ENCODE measurements around the gene NRXN3.

NRXN3 gene

DNA sequence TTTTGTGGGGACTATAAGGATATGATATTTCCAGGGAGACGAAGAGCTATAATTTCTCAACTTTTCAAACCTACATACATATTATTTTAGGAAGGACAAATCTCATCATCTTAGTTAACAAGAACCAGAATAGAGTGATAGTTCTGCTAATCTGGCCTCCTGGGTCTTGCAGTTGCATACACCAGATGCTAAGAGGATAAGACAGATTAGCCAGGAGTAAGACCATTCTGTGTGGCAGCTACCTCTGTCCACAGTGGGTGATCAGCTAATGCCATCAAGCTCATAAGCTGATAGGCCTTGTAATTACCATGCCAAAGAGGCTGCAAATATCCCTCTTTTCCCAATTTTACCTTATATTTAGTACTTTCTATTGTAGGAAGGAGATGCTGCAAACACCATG is 776.8 kb downstream of the NRXN3 start:
- DNase-seq (ENCODE audit: low read depth) = no peak

DNA sequence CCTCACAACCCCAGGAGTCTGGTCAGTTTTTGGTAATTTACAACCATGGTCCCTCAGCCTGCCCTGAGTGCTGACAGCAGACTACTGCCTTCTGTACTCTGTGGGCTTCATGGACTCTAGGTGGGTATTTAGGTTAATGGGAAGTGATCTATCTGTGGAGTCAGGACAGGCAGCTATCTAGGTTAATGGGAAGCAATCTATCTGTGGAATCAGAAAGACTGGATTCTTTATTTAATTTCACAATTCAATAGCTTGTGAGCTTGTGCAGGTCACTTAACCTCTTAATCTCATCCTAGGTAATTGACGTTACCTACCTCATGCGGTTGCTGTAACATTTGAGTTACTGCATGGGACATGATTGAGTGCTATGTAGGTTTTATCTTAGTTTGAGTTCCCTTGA is 777.5 kb downstream of the NRXN3 start:
- DNase-seq (ENCODE audit: low read depth) = no peak

DNA sequence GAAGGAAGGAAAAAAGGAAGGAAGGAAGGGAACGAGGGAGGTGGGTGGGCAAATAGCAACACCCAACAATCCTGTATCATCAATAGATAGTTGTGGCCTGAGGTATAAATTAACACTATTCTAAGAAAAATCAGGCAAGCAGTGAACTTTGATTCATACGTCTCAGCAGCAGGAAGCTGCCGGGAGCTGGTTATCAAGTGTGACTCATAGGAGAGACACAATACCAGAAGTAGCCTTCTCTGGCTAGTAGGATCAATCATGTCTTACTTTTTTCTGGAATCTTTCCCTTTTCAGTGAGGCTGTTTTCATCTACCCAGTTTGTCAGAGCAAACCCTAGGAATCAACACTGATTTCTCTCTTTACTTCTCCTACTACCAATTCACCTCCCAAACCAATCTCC is 780.5 kb downstream of the NRXN3 start:
- DNase-seq (ENCODE audit: low read depth) = no peak

DNA sequence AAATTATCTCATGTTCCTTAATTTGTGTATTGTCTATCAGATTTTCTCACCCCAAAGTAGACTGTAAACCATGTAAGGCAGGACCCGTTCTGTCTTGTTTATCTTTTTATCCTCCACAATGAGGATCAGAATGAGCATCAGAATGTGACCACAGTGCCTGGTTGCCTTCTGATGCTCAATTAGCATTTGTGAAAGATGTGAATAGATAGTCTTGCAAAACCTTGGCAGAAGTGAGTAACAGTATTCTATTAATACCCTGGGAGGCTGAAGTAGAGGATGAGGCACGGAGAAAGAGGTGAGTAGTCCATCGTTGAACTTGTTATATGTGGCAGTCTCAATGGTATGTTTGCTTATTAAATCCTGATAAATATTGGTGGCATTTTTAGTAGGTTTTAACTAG is 781.4 kb downstream of the NRXN3 start:
- DNase-seq (ENCODE audit: low read depth) = no peak

DNA sequence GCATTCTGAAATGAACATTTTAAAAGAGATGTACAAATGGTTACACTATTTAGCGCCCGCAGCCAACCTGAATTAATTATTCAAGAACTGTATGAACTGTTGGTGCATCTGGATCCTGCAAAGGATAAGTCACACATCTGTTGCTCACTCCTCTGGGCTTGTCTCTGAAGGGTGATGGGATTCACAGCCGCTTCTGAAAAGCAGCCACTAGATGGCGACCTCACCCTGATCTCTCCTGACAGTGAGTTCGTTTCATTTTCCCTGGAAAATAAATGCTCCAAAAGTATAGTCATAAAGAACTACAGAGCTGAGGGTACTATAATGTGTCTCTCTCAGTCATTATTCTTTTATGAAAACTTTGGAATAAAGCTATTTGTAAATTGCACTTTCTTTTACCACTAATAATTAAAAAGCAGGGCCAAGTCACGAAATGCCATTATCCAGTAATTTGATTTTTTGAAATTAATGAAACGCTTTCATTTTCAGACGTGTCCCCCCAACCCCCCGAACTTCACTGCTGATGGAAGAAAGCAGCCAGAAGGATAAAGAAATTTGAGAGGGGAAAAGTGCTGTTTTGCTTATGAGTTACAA is 789.6 kb downstream of the NRXN3 start:
- DNase-seq (ENCODE audit: low read depth) = peak; percentile 55

DNA sequence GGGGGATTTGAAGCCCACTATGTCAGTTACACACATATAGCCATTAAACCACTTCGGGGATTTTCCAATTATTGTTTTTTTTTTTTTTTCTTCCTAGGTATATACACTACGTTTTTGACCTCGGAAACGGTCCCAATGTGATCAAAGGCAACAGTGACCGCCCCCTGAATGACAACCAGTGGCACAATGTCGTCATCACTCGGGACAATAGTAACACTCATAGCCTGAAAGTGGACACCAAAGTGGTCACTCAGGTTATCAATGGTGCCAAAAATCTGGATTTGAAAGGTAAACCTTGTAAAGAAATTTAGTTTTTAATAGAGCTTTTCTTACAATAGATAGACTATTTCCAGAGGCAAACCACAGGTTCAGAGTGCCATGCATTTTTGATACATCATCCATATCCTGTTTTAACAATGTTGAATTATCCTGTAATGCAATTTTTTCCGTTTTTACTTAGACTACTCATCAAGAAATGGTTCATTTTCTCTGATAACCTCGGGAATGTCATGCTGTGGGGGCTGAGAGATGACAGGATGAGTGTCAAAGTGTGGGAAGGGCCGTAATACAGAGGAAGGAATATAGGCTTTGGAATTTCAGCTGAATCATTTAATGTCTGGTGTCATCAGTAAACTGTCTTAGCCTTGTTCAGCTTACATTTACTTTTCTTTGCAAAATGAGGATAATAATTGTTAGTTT is 797.1 kb downstream of the NRXN3 start:
- DNase-seq (ENCODE audit: low read depth) = peak; percentile 77

DNA sequence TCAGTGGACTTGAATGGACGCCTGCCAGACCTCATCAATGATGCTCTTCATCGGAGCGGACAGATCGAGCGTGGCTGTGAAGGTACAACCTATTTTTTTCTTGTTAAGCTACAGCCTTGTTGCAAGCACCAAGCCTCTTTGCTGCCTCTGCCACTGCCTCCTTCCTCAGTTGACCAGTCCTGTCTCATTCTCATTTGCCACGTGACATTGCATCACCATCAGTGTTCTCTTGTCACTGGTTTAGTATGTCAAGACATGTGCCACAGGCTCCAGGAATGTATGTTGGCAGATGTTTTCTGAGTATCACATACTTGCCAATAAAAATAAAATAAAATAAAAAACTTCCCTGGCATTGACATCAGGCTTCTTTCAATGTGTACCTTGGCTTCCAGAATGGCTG is 798.1 kb downstream of the NRXN3 start:
- no peak for DNase-seq (ENCODE audit: low read depth)

DNA sequence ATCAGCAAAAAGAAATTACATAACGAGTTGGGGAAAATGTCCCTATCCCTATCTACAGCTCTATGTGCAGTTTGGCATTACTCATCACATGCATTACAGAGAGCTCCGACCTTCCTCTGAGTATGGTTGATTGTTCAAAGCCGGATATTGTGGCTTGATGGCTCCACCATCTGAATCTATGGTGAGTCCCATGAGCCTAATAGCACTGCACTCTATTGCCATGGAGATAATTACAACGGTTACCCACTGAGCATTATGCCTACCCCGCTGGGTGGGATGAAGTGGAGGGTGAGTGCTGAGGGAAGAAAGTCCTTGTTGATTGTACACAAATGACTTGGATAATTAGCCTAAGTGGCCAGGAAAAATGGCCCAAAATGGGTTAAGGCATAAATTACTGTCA is 800.5 kb downstream of the NRXN3 start:
- no peak for DNase-seq (ENCODE audit: low read depth)

DNA sequence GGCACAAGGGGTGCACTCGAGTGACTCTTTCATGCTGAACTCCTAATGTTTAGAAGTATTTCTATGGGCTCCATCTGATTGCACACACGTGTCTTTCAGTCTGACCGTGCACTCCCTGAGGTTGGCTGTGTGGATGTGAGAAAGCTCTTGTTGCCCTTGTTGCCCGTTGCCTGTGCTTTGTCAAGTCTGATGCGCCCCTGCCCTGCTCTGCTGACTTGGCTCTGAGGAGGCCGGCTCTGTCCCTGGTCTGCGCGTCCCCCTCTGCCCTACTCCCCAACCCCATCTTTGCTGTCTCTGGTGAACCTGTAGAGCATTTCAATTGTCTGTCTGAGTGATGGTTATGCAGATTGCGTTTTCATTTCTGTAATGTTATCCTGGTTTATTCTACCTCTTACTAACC is 802.3 kb downstream of the NRXN3 start:
- DNase-seq (ENCODE audit: low read depth) = no peak

DNA sequence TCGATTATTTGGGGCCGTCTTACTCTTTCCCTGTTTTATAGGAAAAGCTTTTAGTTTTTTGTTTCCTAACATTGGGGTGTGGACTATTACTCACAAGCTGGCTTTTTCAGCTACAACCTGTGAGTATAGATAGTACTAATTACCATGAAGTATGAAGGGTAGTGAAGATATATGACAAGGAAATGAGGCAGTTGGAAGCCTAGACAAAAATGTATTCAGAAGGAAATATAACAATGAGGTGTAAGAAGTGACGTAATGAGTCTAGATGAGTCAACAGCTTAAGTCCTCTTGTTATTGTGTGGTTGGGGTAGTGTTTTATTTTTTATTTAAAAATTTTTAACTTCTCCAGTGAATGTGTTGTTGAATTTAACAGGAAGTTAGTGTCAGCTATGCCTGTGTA is 804.5 kb downstream of the NRXN3 start:
- no peak for DNase-seq (ENCODE audit: low read depth)

DNA sequence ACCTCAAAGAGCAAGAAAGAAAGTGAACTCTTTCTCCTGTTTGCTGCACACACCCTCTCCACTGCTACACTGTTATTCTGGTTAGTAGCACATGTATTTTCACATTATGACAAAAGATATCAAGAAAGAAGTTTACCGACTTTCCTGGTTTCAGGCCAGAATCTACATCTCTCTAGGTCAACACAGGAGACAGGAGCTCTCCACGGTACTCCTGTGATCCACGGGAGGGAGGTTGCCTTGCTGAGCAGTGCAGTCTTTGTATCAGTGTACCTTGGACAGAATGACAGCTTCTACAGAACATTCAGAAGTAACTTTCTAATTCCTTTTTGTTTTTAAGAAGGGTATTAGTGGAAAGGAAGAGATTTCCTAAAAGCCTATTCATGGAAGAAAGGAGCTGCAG is 805.6 kb downstream of the NRXN3 start:
- DNase-seq (ENCODE audit: low read depth) = no peak

DNA sequence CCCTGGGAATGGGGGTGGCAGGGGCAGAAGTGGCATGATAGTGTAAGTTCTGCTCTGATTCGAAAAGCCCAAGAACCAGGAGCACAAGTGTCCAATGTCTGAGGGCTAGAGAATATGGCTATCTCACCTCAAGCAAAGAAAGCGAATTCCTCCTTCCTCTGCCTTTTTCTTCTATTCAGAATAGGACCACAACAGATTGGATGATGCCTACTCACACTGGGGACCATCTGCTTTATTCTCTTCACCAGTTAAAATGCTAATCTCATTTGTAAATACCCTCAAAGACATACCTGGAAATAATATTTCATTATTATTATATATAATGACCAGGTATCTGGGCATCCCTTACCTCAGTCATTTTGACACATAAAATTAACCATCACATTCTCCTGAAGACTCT is 808.7 kb downstream of the NRXN3 start:
- no peak for DNase-seq (ENCODE audit: low read depth)

DNA sequence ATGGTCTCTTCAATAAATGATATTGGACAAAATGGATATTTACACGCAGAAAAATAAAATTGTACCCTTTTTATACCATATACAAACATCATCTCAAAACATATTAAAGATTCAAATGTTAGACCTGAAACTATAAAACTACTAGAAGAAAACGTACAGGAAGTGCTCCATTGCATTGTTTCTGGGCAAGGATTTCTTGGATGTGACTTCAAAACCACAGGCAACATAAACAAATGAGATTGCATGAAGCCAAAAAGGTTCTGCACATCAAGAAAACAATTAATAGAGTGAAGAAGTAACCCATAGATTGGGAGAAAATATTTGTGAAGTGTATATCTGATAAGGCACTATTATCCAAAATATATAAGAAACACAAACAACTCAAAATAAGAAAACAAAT is 812.4 kb downstream of the NRXN3 start:
- no peak for DNase-seq (ENCODE audit: low read depth)

DNA sequence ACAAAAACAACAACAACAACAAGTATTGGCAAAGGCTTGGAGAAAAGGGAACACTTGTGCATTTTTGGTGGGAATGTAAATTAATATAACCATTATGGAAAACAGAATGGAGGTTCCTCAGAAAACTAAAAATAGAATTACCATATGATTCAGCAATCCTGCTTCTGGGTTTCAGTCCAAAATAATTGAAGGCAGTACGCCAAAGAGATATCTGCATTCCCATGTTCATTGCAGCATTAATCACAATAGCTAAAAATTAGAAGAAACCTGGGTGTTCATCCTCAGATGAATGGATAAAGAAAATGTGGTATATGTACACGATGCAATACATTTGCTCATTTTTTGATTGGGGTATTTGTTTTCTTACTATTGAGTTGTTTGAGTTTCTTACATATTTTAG is 813.0 kb downstream of the NRXN3 start:
- no peak for DNase-seq (ENCODE audit: low read depth)

DNA sequence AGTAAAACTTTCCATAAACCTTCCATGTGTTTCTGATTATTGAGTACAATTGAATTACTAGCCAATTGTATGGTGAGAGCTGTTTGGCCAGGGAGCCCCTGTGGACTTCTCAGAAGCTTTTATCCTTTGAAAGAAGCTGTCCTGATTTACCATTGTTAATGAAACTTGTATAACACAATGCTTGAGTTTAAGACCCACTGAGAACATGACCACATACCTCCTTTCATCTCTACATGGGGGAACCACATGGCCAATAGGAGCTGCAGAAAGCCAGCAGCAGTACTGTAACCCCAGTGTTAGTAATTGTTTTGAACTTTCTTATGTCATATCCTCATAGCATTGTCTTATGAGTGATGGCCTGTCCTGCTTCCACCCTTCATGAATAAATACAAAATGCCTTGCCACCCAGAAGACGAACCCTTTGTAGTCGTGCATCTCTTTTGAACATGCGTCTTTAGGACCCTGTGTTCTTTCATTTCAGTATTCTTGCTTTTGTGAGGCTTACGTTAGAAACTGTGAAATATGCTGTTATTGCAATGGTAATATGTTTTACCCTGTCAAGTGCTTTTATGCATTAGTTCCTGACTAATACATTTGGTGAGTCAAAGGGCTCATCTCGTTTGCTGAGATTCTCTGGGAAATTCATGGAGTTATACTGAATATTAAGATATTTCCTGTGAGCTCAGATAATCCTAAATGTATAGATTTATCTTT is 815.7 kb downstream of the NRXN3 start:
- DNase-seq (ENCODE audit: low read depth) = no peak

DNA sequence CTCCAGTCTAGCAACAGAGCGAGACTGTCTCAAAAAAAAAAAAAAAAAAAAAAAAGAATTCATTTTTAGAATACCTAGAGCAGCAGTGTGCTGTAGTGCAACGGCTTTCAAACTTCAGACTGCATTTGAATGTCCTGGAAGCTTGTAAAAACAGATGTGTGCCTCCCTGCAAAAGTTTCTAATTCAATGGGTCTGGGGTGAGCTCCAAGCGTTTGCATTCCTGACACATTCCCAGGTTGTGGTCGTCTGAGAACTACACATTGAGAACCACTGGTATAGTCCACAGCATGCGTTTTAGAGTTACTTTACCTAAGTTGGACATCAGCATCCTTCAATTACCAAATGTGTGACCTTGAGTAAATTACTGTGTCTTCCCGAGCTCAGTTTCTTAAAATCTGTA is 816.8 kb downstream of the NRXN3 start:
- DNase-seq (ENCODE audit: low read depth) = no peak

DNA sequence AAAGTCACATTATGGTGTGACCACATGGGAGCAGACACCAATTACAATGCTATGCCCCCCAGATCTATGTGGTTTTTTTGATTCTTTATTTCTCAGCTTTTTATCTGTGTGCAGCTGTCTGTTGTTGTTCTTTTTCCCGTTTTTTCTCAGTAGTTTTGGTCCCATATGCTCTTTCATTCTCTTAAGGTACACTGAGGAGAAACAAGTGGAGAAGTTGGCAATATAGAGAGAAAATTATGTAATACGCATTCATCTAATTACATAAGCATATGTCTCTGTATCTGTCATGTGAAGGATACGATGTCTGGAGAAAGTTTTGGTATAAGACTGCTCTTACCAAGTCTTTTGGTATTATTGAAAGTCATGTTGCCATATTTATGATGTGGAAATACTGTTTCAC is 819.0 kb downstream of the NRXN3 start:
- no peak for DNase-seq (ENCODE audit: low read depth)

DNA sequence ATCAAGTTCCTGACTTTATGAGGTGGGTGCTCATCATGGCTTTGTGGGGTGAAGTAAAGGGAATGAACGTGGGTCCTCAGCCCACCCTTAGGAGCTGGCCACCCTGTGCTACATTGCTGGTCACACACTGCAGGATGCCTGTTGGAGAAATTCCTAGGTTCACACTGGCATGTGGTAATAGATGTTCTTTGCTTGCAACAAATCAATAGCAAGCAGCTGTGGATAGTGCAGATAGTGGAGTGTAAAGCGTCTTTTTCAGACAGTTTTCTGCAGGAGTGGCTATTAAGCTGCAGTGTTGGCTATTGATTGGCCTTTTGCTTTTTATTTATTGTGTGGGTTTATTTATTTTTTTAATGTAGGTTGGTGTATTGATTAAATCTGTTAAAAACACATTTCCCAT is 822.7 kb downstream of the NRXN3 start:
- no peak for DNase-seq (ENCODE audit: low read depth)

DNA sequence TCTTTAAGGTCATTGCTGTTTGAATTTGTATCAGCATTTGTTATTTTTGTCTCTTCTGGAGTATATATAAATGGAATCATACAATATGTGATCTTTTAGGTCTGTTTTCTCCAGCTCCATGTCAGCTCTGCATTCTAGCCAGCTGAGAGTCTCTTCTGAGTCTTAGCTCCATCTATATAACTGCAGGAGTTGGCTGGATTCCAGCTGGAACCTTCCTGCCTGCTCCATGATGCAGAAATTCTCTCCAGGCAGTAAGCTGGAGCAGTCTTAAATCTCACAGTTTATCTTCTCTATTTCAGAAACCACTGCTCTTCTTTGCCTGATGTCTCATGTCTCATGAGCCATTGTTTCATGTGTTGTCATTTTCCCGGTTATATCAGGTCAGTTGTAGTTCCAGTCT is 827.6 kb downstream of the NRXN3 start:
- DNase-seq (ENCODE audit: low read depth) = no peak

DNA sequence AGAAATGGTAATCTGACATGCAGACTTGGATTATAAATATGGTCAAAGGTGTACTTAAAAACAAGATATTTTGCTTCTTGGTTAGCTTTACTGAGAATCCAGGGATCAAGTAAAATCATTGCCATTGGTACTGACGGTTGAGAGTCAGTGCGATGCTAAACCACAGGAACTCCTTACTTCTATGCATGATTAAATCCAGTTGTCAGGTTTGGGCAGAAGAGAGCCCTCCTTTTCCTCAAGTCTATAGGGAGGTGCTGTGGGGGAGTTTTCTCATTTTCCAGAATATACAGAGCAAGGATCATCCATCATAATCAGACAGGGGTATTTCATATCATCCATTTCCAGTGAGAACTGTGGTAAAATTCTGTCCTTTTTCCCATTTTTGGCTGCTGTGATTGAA is 839.1 kb downstream of the NRXN3 start:
- DNase-seq (ENCODE audit: low read depth) = no peak

DNA sequence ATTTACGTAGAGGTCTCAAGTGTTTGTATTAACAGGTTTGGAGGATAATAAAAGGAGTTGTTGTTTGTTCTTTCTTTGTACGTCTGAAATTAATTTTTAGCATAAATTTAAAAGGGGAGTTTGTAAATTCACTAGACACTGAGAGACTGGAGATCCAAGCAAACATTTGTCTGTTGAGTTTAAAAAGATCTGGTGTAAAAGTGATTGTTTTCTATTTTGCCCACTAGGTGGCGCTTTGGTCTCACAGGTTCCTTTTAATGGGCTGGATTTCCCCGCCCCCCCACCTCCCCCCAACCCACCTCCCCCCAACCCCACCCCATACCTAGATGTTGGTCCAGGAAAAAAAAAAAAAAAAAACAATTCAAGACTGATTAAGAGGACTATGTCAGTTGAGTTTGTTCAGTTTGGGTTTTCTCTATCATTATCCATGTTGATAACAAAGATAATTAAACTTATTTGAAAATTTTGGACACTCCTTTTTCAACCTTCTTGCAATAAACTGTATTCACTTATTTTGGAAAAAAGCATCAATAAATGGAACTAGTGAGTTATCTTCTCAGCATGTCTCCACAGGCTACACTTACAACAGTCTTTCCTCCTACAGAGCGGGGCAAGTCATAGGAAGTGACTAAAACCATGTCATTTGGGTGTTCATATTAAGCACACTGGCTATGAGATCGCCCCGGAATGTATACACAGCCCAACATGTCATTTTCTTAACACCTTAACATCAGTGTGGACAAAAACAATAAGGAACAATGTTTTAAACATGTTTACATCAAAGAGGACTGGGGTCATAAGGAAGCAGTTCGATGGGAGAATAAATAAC is 841.1 kb downstream of the NRXN3 start:
- DNase-seq (ENCODE audit: low read depth) = peak; percentile 90

DNA sequence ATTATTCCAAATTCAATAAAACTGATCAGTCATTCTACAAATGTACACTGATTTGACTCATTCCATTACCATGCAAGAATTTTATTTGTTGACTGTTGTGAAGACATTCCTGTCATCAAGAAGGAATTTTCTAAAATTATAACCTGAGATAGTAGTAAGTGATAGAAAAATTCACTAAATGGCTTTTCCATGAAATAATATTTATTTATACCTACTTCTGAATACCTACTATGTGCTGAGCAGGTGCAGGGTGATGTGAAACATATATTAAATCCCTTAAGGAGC is 841.7 kb downstream of the NRXN3 start:
- DNase-seq (ENCODE audit: low read depth) = no peak

All from HS-5 (cell line).